Stimulated activated memory B cell treated with anti-CD40 and anti-IgM and Interleukin-4, amounts not matched to agents 10 μg/mL and 1 μg/mL and 100 μg/mL, for 72 hours (primary cell): ENCODE measurements around the gene TCERG1.

Experiments
- ATAC-seq: fragments of 150-1000 bp; cut with Tn5 transposase; 2 replicates; pipeline ENCODE4 v1.10.0; 2021
- H3K27ac Mint-ChIP-seq: one replicate; pipeline ENCODE4 v1.8.0; 2022; ENCODE audit warnings: mild to moderate bottlenecking, mixed read lengths
- H3K27me3 Mint-ChIP-seq: one replicate; pipeline ENCODE4 v1.8.0; 2022; ENCODE audit warnings: mixed read lengths
- H3K36me3 Mint-ChIP-seq: one replicate; pipeline ENCODE4 v1.8.0; 2022; ENCODE audit warnings: mixed read lengths
- H3K4me1 Mint-ChIP-seq: one replicate; pipeline ENCODE4 v1.8.0; 2022; ENCODE audit warnings: mixed read lengths
- H3K4me3 Mint-ChIP-seq: one replicate; pipeline ENCODE4 v1.8.0; 2022; ENCODE audit warnings: mild to moderate bottlenecking, moderate library complexity, mixed read lengths
- H3K9me3 Mint-ChIP-seq: one replicate; pipeline ENCODE4 v1.8.0; 2022; ENCODE audit warnings: mixed read lengths

Gene TCERG1

DNA sequence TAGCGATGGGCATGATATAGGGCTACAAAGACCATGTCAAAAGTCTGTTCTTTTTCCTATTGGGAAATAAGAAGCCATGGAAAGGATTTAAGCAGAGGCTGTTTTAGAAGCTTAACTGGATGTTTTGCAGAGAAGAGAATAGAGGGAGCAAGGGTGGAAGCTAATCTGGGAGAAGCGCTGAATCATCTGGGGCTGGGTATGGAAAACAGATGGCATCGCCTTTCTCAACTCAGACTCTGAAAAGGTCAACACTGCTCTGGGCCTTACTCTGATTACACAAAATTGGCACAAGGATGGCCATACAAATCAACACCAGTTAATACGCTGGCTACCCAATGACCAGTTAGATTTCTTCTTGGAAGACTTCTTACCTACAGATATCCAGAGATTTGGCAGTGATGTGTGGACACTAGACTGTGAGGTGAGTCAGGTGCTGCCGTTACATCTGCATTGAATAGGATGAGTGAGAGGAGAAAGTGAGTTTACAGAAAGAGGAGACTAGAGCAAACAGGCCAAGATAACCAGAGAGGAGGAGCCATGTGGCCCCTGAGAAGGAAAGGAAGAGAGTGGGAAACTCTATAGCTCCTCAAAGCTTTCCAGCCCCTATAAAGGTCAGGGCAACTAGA, 6.2 kb upstream of the TCERG1 start:
- H3K36me3 Mint-ChIP-seq, result no peaks in the 10 kb centered on the region

DNA sequence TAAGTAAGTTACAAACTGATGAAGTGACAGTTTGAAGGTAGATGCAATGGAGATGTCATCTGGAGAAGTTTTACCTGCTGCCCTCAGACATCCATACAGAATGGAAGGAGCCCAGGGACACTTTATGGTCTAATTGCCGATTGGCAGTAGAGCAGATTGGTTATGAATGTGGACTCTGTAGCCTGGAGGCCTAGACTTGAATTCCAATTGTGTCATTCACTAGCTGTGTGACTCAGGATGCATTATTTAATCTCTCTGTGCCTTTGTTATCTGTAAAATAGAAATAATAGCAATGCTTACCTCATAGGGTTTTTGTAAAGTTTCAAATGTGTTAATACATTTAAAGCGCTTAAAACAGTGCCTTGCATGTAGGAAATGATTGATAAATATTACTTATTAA, 5.2 kb upstream of the TCERG1 start:
- peaks cover 10% of the 10 kb centered on the region for H3K27me3 Mint-ChIP-seq
- H3K4me3 Mint-ChIP-seq, result no peak overlapping the region
- H3K36me3 Mint-ChIP-seq, result no peaks in the 10 kb centered on the region
- no peaks in the 10 kb centered on the region for H3K9me3 Mint-ChIP-seq
- ATAC-seq, result no peak
- no peaks in the 10 kb centered on the region for H3K4me1 Mint-ChIP-seq
- no peak overlapping the region for H3K27ac Mint-ChIP-seq

More for the DNA sequence above, 6.2 kb upstream of the TCERG1 start:
- no peak for ATAC-seq
- Mint-ChIP-seq H3K9me3 (no peaks in the 10 kb centered on the region), H3K27me3 (peaks cover 10% of the 10 kb centered on the region), H3K27ac (no peak overlapping the region), H3K4me1 (no peaks in the 10 kb centered on the region), H3K4me3 (no peak overlapping the region)

DNA sequence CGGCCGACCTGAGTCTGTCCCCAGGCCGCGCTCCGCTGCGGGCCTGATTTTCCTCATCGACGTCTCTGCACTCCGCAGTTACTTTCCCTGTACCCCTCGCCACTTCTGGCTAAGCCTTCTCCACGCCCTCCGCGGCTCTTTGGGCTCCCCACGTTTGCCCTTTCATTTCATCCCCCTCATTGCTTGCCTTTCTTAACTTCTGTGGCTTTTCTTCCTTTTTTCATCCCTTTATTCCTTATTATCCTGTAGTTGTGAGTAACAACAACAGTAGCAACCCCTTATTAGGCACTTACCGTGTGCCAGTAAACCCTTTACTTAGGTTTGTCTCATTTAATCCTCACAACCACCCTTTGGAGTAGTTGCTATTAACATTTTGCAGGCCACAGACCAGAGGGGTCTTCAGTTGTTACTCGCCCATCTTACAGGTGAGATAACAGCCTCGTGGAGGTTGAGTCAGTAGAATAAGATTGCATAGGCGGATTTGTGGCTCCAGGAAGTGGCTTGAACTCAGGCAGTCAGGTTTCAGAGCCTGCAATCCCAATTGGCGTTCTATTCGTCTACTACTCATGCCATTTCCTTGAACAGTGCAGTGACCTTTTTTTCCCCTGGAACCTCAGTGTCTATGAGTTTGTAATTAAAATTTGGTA, 724 bp downstream of the TCERG1 start:
- Mint-ChIP-seq H3K4me3 (peak overlapping the region; percentile 96), H3K27me3 (no peaks in the 10 kb centered on the region), H3K27ac (peak overlapping the region; percentile 98), H3K4me1 (peaks cover 44% of the 10 kb centered on the region), H3K9me3 (no peaks in the 10 kb centered on the region), H3K36me3 (no peaks in the 10 kb centered on the region)
- peak; percentile 65 for ATAC-seq

DNA sequence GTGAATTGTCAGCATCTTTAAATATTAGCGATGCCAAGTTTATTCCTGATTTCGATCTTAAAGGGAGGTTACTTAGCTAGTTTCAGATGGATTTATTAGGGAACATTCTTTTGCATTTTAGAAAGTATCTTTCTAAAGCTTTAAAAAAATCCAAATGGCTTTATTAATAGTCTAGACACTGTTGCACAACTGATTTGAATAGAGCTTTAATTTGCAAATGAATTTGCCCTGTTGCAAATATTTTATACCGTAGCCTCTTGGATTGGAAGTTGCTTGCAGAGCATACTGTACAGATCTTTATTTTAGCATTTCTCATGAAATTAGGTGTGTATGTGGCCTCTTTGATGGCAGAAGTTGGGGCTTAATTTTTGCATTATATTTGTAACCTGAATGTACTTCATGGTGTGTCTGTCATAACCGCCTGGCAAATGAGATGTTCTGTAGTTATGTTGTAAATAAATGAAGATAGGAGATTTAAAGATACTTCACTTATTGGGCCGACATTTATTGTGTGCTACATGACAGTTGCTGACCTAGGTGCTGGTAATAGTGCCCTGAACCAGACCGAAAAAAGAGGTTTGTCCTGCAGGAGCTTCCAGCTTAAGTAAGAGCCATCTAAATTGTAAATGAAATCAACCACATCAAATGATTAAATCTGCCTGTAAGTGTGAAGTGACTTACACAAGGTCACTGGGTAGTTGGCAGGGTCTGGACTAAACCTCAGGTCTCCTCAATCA, 1.8 kb downstream of the TCERG1 start:
- H3K4me3 Mint-ChIP-seq, result peak overlapping the region; percentile 96
- ATAC-seq, result no peak
- peak overlapping the region; percentile 98 for H3K27ac Mint-ChIP-seq
- H3K36me3 Mint-ChIP-seq, result no peaks in the 10 kb centered on the region
- peaks cover 50% of the 10 kb centered on the region for H3K4me1 Mint-ChIP-seq
- no peaks in the 10 kb centered on the region for H3K27me3 Mint-ChIP-seq
- H3K9me3 Mint-ChIP-seq, result no peaks in the 10 kb centered on the region

DNA sequence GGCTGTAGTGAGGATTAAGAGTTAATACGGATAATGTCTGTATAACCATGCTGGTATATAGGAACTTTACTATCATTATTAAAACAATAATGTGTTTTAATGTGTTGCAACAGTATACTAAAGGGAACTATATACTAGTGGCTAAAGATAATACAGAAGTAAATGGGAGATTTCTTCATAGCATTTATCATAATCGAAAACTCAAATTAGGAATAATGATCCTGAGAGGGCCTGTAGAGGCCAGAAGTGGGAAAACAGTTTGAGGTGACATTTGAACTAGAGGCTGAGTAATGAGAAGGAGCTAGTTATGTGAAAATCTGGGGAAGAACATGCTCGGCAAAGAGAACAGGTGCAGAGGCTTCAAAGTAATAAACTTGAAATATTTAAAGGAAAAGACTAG, 2.9 kb downstream of the TCERG1 start:
- Mint-ChIP-seq H3K27me3 (no peaks in the 10 kb centered on the region), H3K9me3 (no peaks in the 10 kb centered on the region), H3K36me3 (no peaks in the 10 kb centered on the region), H3K27ac (no peak overlapping the region), H3K4me1 (peaks cover 55% of the 10 kb centered on the region), H3K4me3 (no peak overlapping the region)
- ATAC-seq, result no peak

DNA sequence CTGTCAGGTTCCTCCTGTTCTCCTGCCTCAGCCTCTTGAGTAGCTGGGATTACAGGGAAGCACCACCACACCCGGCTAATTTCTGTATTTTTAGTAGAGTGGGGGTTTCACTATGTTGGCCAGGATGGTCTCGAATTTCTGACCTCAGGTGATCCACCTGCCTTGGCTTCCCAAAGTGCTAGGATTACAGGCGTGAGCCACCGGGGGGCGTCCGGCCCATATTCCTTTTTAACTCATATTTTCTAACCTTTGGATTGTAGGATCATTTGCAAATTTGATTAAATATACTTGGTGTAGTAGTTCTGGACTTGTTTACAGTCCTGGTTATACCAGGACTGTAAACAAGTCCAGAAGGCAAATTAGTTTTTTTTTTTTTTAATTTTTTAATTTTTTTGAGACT, 4.3 kb downstream of the TCERG1 start:
- no peak overlapping the region for H3K4me3 Mint-ChIP-seq
- H3K36me3 Mint-ChIP-seq, result peaks cover 13% of the 10 kb centered on the region
- no peaks in the 10 kb centered on the region for H3K27me3 Mint-ChIP-seq
- ATAC-seq, result no peak
- H3K4me1 Mint-ChIP-seq, result peaks cover 62% of the 10 kb centered on the region
- no peaks in the 10 kb centered on the region for H3K9me3 Mint-ChIP-seq
- H3K27ac Mint-ChIP-seq, result no peak overlapping the region

DNA sequence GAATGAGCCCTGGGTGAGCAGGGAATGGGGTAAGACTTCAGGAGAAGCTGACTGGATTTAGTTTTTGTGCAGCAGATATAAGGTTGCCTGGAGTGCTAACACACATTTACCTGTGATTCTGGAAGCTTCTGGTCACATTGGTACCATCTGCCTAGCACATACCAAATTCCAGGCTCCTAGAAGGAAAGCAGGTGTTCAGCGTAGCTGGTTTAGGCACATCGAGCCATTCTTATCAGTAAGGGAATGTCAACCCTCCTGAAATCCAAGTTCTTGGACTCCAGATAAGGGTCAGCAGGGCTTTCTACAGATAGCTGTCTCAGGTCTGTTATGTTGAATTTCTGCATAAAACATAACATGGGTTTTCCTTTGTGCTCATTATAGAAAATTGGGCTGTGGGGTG, 10.3 kb downstream of the TCERG1 start:
- H3K27me3 Mint-ChIP-seq, result no peaks in the 10 kb centered on the region
- no peak for ATAC-seq
- H3K4me1 Mint-ChIP-seq, result peaks cover 28% of the 10 kb centered on the region
- H3K27ac Mint-ChIP-seq, result no peak overlapping the region
- H3K9me3 Mint-ChIP-seq, result no peaks in the 10 kb centered on the region
- H3K36me3 Mint-ChIP-seq, result peaks cover 36% of the 10 kb centered on the region
- no peak overlapping the region for H3K4me3 Mint-ChIP-seq

DNA sequence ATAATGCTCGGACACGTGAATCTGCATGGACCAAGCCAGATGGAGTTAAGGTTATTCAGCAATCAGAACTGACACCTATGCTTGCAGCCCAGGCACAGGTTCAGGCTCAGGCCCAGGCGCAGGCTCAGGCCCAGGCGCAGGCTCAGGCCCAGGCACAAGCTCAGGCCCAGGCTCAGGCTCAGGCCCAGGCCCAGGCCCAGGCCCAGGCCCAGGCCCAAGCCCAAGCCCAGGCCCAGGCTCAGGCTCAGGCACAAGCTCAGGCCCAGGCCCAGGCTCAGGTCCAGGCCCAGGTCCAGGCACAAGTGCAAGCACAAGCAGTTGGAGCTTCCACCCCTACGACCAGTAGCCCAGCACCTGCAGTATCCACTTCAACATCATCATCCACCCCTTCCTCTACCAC, 11.8 kb downstream of the TCERG1 start:
- peaks cover 51% of the 10 kb centered on the region for H3K36me3 Mint-ChIP-seq
- no peaks in the 10 kb centered on the region for H3K27me3 Mint-ChIP-seq
- H3K4me1 Mint-ChIP-seq, result peaks cover 27% of the 10 kb centered on the region
- H3K27ac Mint-ChIP-seq, result no peak overlapping the region
- no peak overlapping the region for H3K4me3 Mint-ChIP-seq
- ATAC-seq, result no peak
- no peaks in the 10 kb centered on the region for H3K9me3 Mint-ChIP-seq

DNA sequence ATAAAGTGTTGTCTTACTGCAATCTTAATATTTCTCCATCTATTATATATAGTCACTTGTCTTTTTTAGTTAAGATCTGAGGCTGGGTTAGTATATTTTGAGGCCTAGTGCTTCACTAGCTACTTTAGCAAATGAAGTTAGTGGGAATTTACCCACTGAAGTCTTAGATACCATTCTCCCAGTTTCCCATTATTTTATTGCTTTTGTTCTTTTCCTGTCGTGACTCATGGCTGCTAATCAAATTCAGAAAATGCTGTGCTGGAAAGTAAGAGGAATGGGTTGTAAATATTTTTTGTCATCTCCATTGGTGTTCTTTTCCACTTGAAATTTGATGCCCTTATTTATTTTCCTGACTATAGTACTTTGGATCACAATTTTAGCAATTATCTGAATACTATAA, 14.2 kb downstream of the TCERG1 start:
- Mint-ChIP-seq H3K9me3 (no peaks in the 10 kb centered on the region), H3K27me3 (no peaks in the 10 kb centered on the region), H3K27ac (no peak overlapping the region), H3K36me3 (peaks cover 58% of the 10 kb centered on the region), H3K4me3 (no peak overlapping the region), H3K4me1 (peaks cover 20% of the 10 kb centered on the region)
- ATAC-seq, result no peak

DNA sequence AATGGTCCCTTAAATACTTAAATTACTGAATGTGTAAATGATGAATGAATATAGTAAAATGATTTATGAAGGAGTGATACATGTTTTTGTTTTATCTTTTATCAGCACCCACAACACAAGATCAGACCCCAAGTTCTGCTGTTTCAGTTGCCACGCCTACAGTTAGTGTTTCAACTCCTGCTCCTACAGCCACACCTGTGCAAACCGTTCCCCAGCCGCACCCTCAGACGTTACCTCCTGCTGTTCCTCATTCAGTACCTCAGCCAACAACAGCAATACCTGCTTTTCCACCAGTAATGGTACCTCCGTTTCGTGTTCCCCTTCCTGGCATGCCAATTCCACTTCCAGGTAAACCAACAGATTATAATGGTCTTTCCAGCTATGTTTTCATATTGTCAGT, 16.3 kb downstream of the TCERG1 start:
- no peaks in the 10 kb centered on the region for H3K27me3 Mint-ChIP-seq
- no peak for ATAC-seq
- H3K36me3 Mint-ChIP-seq, result peaks cover 66% of the 10 kb centered on the region
- H3K9me3 Mint-ChIP-seq, result no peaks in the 10 kb centered on the region
- peaks cover 28% of the 10 kb centered on the region for H3K4me1 Mint-ChIP-seq
- H3K4me3 Mint-ChIP-seq, result no peak overlapping the region
- H3K27ac Mint-ChIP-seq, result peak overlapping the region; percentile 36

DNA sequence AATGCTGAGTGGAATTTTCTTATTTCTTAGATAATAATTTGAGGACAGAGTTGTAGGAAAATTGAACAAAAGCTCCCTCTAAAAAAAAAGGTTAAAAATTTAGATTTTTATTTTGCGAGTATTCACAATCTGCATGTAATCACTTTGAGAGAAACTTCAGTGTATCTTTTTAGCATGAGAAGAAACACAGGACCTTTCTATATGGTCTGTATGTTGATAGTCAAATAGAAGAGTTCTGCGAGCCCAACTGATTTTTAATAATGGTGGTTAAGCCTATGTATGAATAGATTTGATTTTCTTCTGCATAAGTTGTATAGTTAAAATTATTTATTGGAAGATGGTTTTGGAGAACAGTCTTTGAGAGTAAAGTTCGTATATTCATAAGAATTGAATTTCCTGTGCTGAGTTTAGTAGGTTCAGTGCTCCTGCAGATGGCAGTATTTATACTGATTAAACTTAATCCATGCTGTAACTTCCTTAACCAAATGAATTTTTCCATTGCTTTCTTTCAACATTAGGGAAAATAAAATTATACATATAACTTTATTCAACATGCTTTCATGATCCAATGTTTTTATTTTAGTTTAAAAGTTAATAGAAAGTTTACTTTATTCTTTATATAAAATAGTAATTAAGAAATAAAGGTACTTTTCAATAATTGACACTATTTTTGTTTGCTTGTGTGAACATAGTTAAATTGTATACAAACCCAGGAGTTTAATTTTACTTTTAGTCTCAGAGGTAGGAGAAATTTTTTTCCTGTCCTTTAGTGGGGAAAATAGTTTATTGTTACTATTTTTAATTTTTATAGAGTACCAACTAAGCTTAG, 19.6 kb downstream of the TCERG1 start:
- H3K4me3 Mint-ChIP-seq, result no peak overlapping the region
- no peaks in the 10 kb centered on the region for H3K9me3 Mint-ChIP-seq
- ATAC-seq, result no peak
- peaks cover 60% of the 10 kb centered on the region for H3K36me3 Mint-ChIP-seq
- no peak overlapping the region for H3K27ac Mint-ChIP-seq
- H3K27me3 Mint-ChIP-seq, result no peaks in the 10 kb centered on the region
- peaks cover 22% of the 10 kb centered on the region for H3K4me1 Mint-ChIP-seq

DNA sequence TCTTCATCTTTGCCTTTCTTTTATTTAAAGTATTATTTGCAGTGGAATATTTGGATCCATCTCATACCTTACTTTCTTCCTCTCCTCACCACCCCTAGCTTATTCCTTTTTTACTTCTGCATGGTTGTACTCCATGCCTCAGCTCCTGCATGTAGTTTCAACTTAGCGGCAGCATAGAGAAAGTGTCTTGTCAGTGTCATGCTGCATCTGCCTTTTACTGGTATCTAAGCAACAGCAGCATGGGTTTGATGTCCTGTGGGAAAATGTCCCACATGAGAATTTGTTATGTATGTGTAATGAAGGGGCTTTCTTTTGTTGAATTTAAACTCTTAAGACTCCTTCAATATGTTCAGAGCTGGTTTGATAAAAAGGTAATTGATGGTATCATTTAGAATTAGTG, 20.6 kb downstream of the TCERG1 start:
- no peaks in the 10 kb centered on the region for H3K27me3 Mint-ChIP-seq
- H3K4me3 Mint-ChIP-seq, result no peak overlapping the region
- H3K27ac Mint-ChIP-seq, result peak overlapping the region; percentile 24
- H3K36me3 Mint-ChIP-seq, result peaks cover 66% of the 10 kb centered on the region
- H3K9me3 Mint-ChIP-seq, result no peaks in the 10 kb centered on the region
- H3K4me1 Mint-ChIP-seq, result peaks cover 22% of the 10 kb centered on the region
- no peak for ATAC-seq

DNA sequence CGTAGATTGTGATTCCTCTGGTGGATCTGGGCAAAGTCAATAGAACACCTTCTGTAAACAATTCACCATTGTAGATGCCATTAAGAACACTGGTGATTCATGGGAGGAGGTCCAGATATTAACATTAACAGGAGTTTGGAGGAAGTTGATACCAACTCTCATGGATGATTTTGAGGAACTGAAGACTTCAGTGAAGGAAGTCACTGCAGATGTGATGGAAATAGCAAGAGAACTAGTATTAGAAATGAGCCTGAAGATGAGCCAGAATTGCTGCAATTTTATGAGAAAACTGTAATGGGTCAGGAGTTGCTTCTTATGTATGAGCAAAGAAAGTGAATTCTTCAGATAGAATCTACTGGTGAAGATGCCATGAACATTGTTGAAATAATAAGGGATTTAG, 26.9 kb downstream of the TCERG1 start:
- Mint-ChIP-seq H3K36me3 (peaks cover 56% of the 10 kb centered on the region), H3K9me3 (no peaks in the 10 kb centered on the region), H3K4me1 (peaks cover 7% of the 10 kb centered on the region), H3K4me3 (no peak overlapping the region), H3K27ac (no peak overlapping the region), H3K27me3 (no peaks in the 10 kb centered on the region)
- ATAC-seq, result no peak

DNA sequence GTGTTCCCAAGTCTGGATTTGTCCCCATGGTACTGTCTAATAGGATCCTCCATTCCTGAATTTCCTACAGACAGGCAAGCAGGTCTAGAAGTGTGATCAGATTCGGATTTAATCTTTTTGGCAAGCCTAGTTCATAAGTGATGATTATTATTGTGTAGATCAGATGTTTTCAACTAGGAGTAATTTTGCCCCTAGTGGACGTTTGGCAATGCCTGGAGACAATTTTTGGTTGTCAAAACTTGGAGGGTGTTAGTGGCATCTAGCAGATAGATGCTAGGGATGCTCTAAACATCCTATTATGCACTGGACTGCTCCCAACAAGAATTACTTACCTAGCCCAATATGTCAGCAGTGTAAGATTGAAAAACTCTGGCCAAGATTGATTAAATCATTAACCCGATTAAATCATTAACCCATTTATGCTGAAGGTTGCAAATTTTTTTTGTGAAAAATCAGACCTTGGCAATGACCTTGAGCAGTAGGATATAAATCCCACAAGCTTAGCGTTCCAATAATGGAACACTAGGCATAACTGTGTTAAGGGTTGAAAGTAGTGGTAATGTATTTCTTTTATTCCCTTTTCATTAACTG, 28.2 kb downstream of the TCERG1 start:
- peaks cover 58% of the 10 kb centered on the region for H3K36me3 Mint-ChIP-seq

DNA sequence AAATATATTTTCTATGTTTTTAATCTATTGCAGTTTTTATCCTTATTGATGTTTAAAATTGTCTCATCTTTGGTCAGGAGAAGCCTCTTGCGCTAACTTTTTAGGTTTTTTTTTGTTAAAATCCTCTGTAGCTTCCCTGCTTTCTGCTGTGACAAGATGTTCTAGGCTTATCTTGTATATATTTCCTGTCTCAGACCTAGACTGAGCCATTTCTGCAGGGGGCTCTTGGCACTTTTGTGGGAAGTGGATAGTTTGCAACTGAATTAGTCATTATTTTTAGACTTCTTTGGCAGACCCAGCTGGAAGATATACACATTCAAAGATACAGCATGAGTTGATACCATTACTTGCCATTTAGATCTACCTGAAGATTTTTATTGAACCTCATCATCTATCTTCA, 28.8 kb downstream of the TCERG1 start:
- Mint-ChIP-seq H3K4me1 (peaks cover 7% of the 10 kb centered on the region), H3K27me3 (no peaks in the 10 kb centered on the region), H3K4me3 (no peak overlapping the region), H3K27ac (no peak overlapping the region), H3K9me3 (no peaks in the 10 kb centered on the region), H3K36me3 (peaks cover 56% of the 10 kb centered on the region)
- ATAC-seq, result no peak

More for the DNA sequence above, 28.2 kb downstream of the TCERG1 start:
- H3K9me3 Mint-ChIP-seq, result no peaks in the 10 kb centered on the region
- H3K4me3 Mint-ChIP-seq, result no peak overlapping the region
- H3K27me3 Mint-ChIP-seq, result no peaks in the 10 kb centered on the region
- H3K4me1 Mint-ChIP-seq, result peaks cover 7% of the 10 kb centered on the region
- H3K27ac Mint-ChIP-seq, result no peak overlapping the region
- ATAC-seq, result no peak
